CD4-positive, alpha-beta T cell treated with Interleukin-17A for 4 hours (primary cell): ENCODE results near the gene TOM1.

Experiments used
- DNase-seq: peaks from one replicate; pipeline ENCODE4 v3.0.0-alpha.2; 2020; ENCODE audit warnings: mixed read lengths

TOM1 gene

GRCh38 chr22:35324762-35325161 is 25.1 kb downstream of the TOM1 start:
- no peak for DNase-seq

GRCh38 chr22:35325209-35325608 is 25.5 kb downstream of the TOM1 start:
- no peak for DNase-seq

- no peak for DNase-seq
Observed at GRCh38 chr22:35326854-35327562, 27.3 kb downstream of the TOM1 start.

- DNase-seq: no peak
Observed at GRCh38 chr22:35327690-35328471, 28.2 kb downstream of the TOM1 start.

GRCh38 chr22:35328472-35328885 is 28.8 kb downstream of the TOM1 start:
- DNase-seq: no peak

GRCh38 chr22:35329114-35329847 is 29.6 kb downstream of the TOM1 start:
- no peak for DNase-seq

- DNase-seq: peak; percentile 71
Observed at GRCh38 chr22:35330258-35330861, 30.7 kb downstream of the TOM1 start.

- no peak for DNase-seq
Observed at GRCh38 chr22:35332278-35332677, 32.6 kb downstream of the TOM1 start.

- DNase-seq: no peak
Observed at GRCh38 chr22:35333220-35333619, 33.5 kb downstream of the TOM1 start.

- DNase-seq: no peak
Observed at GRCh38 chr22:35334004-35334403, 34.3 kb downstream of the TOM1 start.

GRCh38 chr22:35335468-35335867 is 35.8 kb downstream of the TOM1 start:
- no peak for DNase-seq

- no peak for DNase-seq
Observed at GRCh38 chr22:35335936-35336781, 36.5 kb downstream of the TOM1 start.

- peak; percentile 32 for DNase-seq
Observed at GRCh38 chr22:35337932-35338331, 38.2 kb downstream of the TOM1 start.

- no peak for DNase-seq
Observed at GRCh38 chr22:35341090-35341874, 41.6 kb downstream of the TOM1 start.

- DNase-seq: no peak
Observed at GRCh38 chr22:35342390-35342789, 42.7 kb downstream of the TOM1 start.

- no peak for DNase-seq
Observed at GRCh38 chr22:35343664-35344550, 44.2 kb downstream of the TOM1 start.

GRCh38 chr22:35344956-35345690 is 45.4 kb downstream of the TOM1 start:
- DNase-seq: no peak

GRCh38 chr22:35345808-35346505 is 46.3 kb downstream of the TOM1 start:
- no peak for DNase-seq
